ENCODE measurements around the gene PPDPF.

Gene PPDPF

DNA sequence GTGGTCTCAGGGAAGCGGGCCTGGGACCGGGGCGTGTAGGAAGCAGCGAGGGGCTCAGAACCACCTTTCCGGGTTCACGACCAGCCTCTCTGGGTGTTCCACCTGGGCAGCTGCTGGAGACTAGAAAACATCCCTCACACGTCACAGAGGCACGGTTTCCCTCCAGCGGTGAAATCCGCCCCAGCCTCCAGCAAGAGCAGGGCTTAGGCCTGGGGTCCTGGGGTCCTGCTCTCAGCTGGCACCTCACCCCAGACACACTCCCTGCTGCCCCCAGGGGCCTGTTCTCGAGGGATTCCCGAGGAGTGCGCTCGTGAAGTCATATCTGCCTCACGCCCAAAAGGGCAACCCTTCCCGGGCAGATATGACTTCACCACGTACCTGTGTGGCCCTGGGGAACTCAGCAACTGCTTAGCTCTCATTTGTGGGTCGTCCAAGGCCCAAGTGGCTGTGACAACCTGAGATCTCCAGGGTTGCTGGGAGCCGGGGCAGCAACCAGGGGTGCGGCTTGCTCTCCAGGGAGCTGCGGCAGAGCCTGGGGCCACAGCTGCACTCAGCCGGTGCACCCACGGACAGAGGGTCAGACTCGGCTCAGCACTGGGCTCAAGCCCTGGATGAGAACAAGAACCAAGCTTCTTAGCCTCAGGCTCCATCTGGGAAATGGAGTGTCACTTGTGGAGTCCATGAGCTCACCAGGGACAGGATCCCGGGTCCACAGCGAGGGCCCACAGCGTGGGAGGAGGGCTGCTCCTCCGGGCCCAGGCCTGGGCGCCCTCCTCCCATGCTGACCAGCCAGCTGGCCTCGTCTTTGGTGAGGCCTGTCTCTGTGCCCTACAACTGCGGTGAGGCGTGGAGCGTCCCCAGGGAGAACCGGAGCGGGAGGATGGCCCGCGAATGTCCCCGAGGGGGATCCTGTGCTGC lies 34.1 kb downstream of the PPDPF start:
- Histone ChIP-seq H3F3A (ENCODE audit: control insufficient read depth, insufficient read depth) (peaks cover 7% of the 10 kb centered on the region), H3K4me3 (ENCODE audit: low read length) (peak overlapping the region; percentile 69), H4K20me1 (ENCODE audit: control insufficient read depth, insufficient read depth, low read depth, low read length) (no peaks in the 10 kb centered on the region), H3K27ac (ENCODE audit: low read depth, low read length) (no peak overlapping the region), H3K27me3 (ENCODE audit: control insufficient read depth, low read length) (peaks cover 32% of the 10 kb centered on the region), H3K4me1 (ENCODE audit: control insufficient read depth, low read length) (peaks cover 36% of the 10 kb centered on the region), H3K79me2 (ENCODE audit: control insufficient read depth, low read length) (no peaks in the 10 kb centered on the region), H3K9me2 (replicated peaks; ENCODE audit: control insufficient read depth, low read length) (no peaks in the 10 kb centered on the region), H3K9me3 (ENCODE audit: control insufficient read depth, insufficient read depth, low read length) (no peaks in the 10 kb centered on the region), H3K36me3 (ENCODE audit: control insufficient read depth, low read length) (no peaks in the 10 kb centered on the region), H3K4me2 (ENCODE audit: low read length) (peak overlapping the region; percentile 81)
- TF ChIP-seq, protein P1, sequence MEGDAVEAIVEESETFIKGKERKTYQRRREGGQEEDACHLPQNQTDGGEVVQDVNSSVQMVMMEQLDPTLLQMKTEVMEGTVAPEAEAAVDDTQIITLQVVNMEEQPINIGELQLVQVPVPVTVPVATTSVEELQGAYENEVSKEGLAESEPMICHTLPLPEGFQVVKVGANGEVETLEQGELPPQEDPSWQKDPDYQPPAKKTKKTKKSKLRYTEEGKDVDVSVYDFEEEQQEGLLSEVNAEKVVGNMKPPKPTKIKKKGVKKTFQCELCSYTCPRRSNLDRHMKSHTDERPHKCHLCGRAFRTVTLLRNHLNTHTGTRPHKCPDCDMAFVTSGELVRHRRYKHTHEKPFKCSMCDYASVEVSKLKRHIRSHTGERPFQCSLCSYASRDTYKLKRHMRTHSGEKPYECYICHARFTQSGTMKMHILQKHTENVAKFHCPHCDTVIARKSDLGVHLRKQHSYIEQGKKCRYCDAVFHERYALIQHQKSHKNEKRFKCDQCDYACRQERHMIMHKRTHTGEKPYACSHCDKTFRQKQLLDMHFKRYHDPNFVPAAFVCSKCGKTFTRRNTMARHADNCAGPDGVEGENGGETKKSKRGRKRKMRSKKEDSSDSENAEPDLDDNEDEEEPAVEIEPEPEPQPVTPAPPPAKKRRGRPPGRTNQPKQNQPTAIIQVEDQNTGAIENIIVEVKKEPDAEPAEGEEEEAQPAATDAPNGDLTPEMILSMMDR (IDR thresholded peaks at IDR 0.05; ENCODE audit: low read depth, low read length, poor library complexity, severe bottlenecking), result no peak
- no peak for TF ChIP-seq EZH2phosphoT487 (IDR thresholded peaks at IDR 0.05; ENCODE audit: borderline replicate concordance, low read length)

- Histone ChIP-seq H3K27me3 (ENCODE audit: control insufficient read depth, low read length) (peaks cover 24% of the 10 kb centered on the region), H3K4me1 (ENCODE audit: control insufficient read depth, low read length) (peaks cover 36% of the 10 kb centered on the region), H3K4me2 (ENCODE audit: low read length) (no peak overlapping the region), H3K27ac (ENCODE audit: low read depth, low read length) (no peak overlapping the region), H3K9me3 (ENCODE audit: control insufficient read depth, insufficient read depth, low read length) (no peaks in the 10 kb centered on the region), H3K9me2 (replicated peaks; ENCODE audit: control insufficient read depth, low read length) (no peaks in the 10 kb centered on the region), H3K4me3 (ENCODE audit: low read length) (no peak overlapping the region), H3F3A (ENCODE audit: control insufficient read depth, insufficient read depth) (peaks cover 7% of the 10 kb centered on the region), H3K79me2 (ENCODE audit: control insufficient read depth, low read length) (no peaks in the 10 kb centered on the region), H3K36me3 (ENCODE audit: control insufficient read depth, low read length) (no peaks in the 10 kb centered on the region), H4K20me1 (ENCODE audit: control insufficient read depth, insufficient read depth, low read depth, low read length) (no peaks in the 10 kb centered on the region)
- no peak for TF ChIP-seq EZH2phosphoT487 (IDR thresholded peaks at IDR 0.05; ENCODE audit: borderline replicate concordance, low read length)
- TF ChIP-seq, protein P1 (IDR thresholded peaks at IDR 0.05; ENCODE audit: low read depth, low read length, poor library complexity, severe bottlenecking), result no peak
These were observed 35.3 kb downstream of the PPDPF start for GRCh38 chr20:63555661-63556381.

GRCh38 chr20:63556873-63557478 lies 36.4 kb downstream of the PPDPF start:
- TF ChIP-seq, protein P1 (IDR thresholded peaks at IDR 0.05; ENCODE audit: low read depth, low read length, poor library complexity, severe bottlenecking), result no peak
- TF ChIP-seq EZH2phosphoT487 (IDR thresholded peaks at IDR 0.05; ENCODE audit: borderline replicate concordance, low read length), result no peak
- Histone ChIP-seq H3K4me3 (ENCODE audit: low read length) (no peak overlapping the region), H3K36me3 (ENCODE audit: control insufficient read depth, low read length) (no peaks in the 10 kb centered on the region), H3K9me2 (replicated peaks; ENCODE audit: control insufficient read depth, low read length) (no peaks in the 10 kb centered on the region), H3K79me2 (ENCODE audit: control insufficient read depth, low read length) (no peaks in the 10 kb centered on the region), H3K4me2 (ENCODE audit: low read length) (no peak overlapping the region), H3K27ac (ENCODE audit: low read depth, low read length) (no peak overlapping the region), H3K9me3 (ENCODE audit: control insufficient read depth, insufficient read depth, low read length) (no peaks in the 10 kb centered on the region), H3K27me3 (ENCODE audit: control insufficient read depth, low read length) (peaks cover 19% of the 10 kb centered on the region), H3F3A (ENCODE audit: control insufficient read depth, insufficient read depth) (peaks cover 7% of the 10 kb centered on the region), H3K4me1 (ENCODE audit: control insufficient read depth, low read length) (peaks cover 34% of the 10 kb centered on the region), H4K20me1 (ENCODE audit: control insufficient read depth, insufficient read depth, low read depth, low read length) (no peaks in the 10 kb centered on the region)

All from DOHH2 (cell line).